DMS79 treated with DMSO at 0.1 percent for 48 hours (cell line): ENCODE measurements around the gene ZNF417.
"Not testable (repeated sequence)": the region's sequence is repeated elsewhere in the genome, so short reads cannot be mapped to it uniquely, and the experiment has no call there.

Experiments used
- DNase-seq: peaks from one replicate; lab custom pipeline; 2025; lab: John Stamatoyannopoulos, UW

Gene ZNF417

GRCh38 chr19:57916168-57916995 is at the start of gene ZNF417:
TSS of gene ZNF417 (minus strand) at chr19:57916592. CDS start at chr19:57916411, 181 bp downstream.
- peak; percentile 96 for DNase-seq

GRCh38 chr19:57964761-57965160 is 48.4 kb upstream of the ZNF417 start:
- no peak for DNase-seq

DNA sequence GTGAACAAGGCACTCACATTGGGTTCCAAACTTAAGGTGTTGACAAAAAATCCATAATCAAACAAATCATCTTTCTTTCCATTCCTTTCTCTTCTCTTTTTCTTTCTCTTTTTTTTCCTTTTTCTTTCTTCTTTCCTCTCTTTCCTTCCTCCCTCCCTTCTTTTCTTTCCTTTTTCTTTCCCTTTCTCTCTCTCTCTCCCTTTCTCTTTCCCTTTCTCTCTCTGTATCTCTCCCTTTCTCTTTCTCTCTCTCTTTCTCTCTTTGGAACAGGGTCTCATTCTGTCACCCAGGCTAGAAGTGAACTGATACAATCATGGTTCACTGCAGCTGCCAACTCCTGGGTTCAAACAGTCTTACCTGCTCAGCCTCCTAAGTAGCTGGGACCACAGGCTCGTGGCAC is 45.4 kb upstream of the ZNF417 start:
- no peak for DNase-seq

GRCh38 chr19:57954996-57955395 is 38.6 kb upstream of the ZNF417 start:
- DNase-seq, result no peak

DNA sequence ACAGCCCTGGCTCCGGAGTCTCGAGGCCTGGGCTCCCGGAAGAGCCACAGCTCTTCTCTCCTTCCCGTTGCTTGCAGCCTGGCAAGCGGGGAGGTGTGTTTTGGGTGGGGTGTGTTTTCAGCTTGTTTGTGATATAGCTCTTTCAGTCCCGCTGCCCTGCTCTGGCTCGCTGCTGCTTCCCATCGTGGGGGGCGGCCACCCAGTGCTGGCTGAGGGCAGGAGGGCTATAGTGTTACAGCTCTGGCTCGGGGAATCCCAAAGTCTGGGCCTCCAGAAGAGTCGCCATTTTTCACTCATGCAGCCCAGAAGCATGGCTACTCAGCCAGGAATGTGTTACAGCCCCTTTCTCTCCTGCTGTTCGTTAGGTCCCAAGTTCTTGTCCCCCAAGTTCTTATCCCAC is 33.3 kb upstream of the ZNF417 start:
- DNase-seq, result no peak

- DNase-seq, result no peak
Measured at GRCh38 chr19:57949296-57949695, 32.9 kb upstream of the ZNF417 start.

DNA sequence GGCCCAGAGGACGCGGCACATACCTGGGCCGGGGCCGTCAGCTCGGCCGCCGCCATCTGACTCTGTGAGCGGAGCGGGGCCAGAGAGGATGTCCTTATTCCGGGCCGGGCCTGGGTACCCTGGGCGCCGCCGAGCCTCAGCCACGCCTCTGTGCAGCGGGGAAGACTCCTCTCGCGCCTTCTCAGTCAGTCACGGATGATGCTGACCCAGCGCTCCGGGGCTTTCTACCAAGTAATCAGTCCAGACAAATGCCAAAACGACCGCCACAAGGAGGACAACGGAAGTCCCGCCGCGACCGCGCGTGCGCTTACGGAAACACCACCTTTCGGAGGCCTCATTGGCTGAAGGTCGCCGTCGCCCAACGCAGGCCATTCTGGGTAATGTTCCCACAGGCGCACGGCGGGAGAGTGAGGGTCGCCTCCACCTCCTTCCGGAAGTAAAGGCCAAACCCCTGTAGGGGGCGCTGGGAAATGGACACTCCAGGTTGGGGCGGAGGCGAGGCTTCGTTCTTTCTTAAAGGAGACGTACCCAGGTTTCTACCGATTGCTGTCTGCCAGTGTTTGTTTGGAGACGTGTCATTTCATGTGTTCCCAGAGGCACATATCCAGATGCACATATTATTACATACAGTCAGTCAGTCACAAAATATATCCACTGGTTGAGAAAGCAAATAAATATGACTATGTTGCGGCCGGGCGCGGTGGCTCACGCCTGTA is 31.2 kb upstream of the ZNF417 start, which contains the start of gene ZNF256:
Gene ZNF256 (minus strand): TSS at position 288 of the 716 bp plus-strand sequence. CDS start 232 bp downstream, at position 56.
- DNase-seq, result peak; percentile 90

- no peak for DNase-seq
Measured at GRCh38 chr19:57947088-57947418, 30.7 kb upstream of the ZNF417 start.

DNA sequence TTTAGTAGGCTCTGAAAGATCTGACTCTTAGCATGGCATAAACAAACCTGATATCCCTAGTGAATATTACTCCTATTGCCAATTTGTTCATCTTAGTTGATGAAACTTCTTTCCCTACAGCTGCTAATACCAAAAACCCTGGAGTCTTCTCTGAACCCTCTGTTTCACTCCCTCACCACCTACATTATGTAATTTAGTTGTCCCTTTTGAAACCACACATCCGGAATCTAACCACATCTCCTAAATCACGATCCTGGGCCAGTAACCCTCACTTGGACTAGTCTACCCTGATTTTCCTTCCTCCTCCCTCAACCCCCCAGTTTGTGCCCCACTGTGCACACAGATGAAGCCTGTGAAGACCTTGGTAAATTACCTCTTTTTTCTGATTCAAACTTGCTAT is 29.9 kb upstream of the ZNF417 start:
- DNase-seq, result no peak

- no peak for DNase-seq
Measured at GRCh38 chr19:57941593-57941992, 25.2 kb upstream of the ZNF417 start.

GRCh38 chr19:57935731-57936130 is 19.3 kb upstream of the ZNF417 start:
- no peak for DNase-seq

DNA sequence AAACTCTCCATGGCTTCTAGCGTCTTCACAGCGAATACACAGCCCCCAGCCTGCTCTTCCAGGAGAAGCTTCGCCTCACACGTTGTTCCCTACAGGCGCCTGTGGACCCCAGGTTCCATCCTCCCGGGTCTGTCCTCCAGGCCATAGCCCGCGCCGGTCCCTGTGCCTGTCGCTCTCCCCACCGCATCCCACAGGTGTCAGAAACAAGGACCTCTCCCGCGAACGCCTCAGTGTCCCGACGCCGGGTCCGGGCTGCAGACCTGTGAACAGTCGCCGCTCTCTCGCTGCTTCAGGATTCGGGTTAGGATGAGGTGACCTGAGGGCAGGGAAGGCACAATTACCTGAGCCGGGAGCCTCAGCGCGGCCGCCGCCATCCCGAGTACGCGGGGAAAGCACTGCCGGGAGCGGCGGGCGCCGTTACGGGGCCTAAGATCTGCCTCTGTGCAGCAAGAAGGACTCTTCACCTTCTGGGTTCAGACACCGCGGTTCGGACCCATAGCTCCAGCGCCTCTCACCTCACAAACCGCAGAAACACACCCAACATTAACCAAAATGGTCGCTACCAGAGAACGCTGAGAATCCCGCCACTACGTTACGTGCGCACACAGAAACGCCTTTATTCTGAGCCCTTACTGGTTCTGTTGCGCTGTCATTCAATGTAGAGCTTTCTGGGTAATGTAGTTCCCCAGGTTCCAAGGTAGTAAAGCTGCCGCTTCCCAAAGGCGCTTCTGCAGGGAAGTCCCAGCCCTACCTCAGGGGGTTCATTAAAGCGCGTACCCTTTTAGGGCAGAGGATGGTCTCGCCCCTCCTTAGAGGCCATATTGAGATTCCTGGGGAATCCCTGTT is 18.7 kb upstream of the ZNF417 start, which contains the start of gene ZNF418:
Gene ZNF418 (minus strand): TSS at position 583 of the 846 bp plus-strand sequence. CDS start 1,580 bp downstream, outside the sequence.
- DNase-seq, result no peak

- DNase-seq, result no peak
Measured at GRCh38 chr19:57927587-57927986, 11.2 kb upstream of the ZNF417 start.

- DNase-seq, result no peak
Measured at GRCh38 chr19:57914531-57914930, 1.9 kb downstream of the ZNF417 start.

DNA sequence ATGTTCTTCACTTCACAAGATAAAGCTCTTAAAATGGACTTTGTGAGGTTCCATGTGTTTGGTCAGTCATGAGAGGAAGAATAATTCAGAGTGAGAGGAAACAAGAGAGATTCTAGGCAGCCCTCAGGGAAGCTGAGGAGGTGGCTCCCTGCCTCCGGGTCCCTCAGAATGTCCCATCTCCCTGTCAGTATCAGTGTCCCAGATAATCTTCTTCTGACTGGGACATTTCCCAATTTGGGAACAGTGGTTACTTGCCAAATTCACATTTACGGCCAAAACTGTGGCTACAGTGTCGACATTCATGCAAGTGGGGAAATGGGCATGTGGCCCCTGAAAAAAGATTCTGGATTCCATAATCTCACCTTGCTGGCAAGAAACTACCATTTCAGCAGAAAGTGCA is 9.0 kb downstream of the ZNF417 start:
- no peak for DNase-seq

GRCh38 chr19:57905258-57905657 is 11.1 kb downstream of the ZNF417 start:
- no peak for DNase-seq

DNA sequence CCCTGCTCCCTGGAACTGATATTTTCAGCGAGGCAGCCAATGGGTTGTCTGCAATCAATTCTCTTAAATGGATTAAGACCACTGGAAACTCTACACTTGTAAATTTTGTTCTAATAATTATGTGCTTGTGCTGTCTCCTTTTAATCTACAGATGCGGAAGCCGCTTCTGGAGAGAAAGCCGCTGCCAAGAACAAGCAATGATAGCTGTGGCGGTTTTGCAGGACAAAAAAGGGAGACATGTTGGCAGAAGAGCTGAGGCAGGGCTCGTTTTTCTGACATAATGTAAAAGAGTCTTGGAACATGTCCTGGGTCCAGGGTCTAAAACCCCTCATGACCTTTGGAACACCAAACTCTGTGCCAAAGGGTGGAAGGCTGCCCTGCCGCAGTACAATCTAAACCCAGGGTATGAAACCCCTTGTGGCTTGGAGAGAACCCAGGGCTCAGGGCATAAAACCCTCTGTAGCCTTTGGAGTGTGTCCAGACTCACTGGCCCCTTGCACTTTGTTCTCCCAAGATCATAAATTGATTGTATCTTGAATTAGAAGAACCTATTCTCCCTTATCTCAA is 12.7 kb downstream of the ZNF417 start:
- DNase-seq, result no peak

GRCh38 chr19:57900311-57900710 is 16.1 kb downstream of the ZNF417 start:
- no peak for DNase-seq

- DNase-seq, result not testable (repeated sequence)
Measured at GRCh38 chr19:57890706-57891105, 25.7 kb downstream of the ZNF417 start.

DNA sequence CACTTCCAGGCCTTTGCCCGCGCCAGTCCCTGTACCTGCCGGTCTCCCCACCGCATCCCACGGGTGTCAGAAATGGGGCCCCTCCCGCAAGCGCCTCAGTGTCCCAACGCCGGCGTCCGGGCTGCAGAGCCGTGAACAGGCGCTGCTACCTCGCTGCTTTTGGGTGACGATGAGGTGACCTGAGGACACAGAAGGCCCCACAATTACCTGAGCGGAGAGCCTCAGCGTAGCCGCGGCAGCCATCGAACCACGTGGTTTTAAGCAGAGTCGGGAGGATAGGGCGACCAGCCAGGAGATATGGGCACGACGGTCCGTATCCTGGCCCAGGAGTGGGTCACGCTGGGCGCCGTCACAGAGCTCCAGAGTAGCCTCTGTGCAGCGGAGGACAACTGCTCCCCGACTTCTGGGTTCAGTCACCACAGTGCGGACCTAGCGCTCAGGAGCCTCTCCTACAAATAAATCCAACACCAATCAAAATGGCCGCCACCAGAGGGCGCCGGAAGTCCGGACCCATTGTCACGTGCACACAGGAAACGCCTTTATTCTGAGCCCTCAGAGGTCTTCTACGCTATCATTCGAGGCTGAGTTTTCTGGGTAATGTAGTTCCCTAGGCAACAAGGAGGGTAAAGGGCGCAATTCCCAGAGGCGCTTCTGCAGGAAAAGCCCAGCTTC is 27.7 kb downstream of the ZNF417 start, which contains the start of gene ZNF814:
Gene ZNF814 (minus strand): TSS at position 478 of the 672 bp plus-strand sequence. CDS start 235 bp downstream, at position 243.
- DNase-seq, result peak; percentile 57

GRCh38 chr19:57888107-57888559 is 28.3 kb downstream of the ZNF417 start:
- no peak for DNase-seq
